SU-DHL-6 (cell line): ENCODE results near the gene RYR2.
A peak's percentile ranks its signal among the peaks of the same experiment; 100 is the strongest.

ENCODE experiments used
- CTCF ChIP-seq: fragments of 200-600 bp; sonication (generic); IDR thresholded peaks from one replicate; pipeline ENCODE4 v1.5.1; 2017; ENCODE audit warnings: antibody characterized with exemption, mild to moderate bottlenecking, low read length, moderate library complexity; ENCODE audit not compliant: insufficient read depth, poor library complexity, severe bottlenecking
- EZH2phosphoT487 ChIP-seq: fragments of 200-600 bp; sonication (generic), shearing (Covaris generic); conservative IDR thresholded peaks from 2 replicates; pipeline ENCODE4 v1.6.1; 2018; ENCODE audit warnings: mild to moderate bottlenecking, antibody characterized with exemption, low read length, moderate library complexity, mixed read lengths

DNA sequence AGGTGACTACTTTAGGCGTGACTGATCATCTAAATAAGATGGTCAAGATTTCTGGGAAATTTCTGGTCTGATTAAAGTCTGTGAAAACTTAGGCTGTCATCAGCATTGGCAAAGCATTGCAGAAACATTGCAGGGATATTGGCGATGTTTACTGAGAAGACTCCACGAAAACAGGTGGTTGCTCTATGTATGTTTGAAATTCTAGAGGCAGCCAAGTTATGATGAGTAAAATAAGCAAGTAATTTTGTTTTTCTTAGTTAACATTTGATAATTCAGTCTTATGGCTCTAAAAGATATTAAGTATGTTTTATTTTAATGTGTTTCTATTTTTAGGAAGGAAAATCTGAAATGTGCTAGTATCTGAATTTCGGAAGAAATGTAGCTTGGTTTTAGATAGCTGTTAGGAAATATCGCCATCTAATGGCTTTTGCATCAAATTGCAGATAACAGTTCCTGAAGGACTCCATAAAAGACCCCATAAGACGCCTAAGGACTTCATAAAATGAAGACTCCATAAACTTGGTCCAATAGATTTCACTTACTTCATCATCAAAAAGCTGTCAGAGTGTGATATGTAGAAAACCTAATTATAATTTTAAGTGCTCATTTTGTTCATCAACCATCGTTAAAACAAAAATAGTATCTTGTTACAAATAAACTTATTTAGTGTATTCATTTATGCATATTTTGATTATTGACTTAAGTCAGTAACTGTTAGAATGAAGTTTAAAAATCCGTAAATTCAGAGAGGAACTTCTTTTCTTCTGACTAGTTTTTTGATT is 344.6 kb downstream of the RYR2 start:
- peak; percentile 56 for TF ChIP-seq CTCF
- TF ChIP-seq EZH2phosphoT487: no peak
